IMR-90 (cell line): Measurements from ENCODE around the gene AQP5. TPM values are rescaled to one million over a fixed set of nuclear protein-coding genes. Genes with fewer than 3 reads are reported as not detected.

ENCODE experiments used
- ATAC-seq: fragments of 200-7000 bp; cut with Tn5 transposase; 2 replicates; pipeline ENCODE4 v1.9.1; 2020; ENCODE audit warnings: low read depth, mild to moderate bottlenecking, moderate library complexity
- BruUV-seq: library from RNA; stranded (reverse); fragments of 400-500 nt; replicated peaks from 2 replicates; lab custom pipeline; 2021; lab: Mats Ljungman, UMichigan
- CTCF ChIA-PET: fragments of 300-600 bp; formaldehyde crosslinking; extraction: SDS; loops from one replicate; lab custom pipeline; 2021; ENCODE audit warnings: antibody characterized with exemption; lab: Yijun Ruan, JAX
- POLR2A ChIA-PET: fragments of 300-600 bp; sonication (Branson Sonifier 250); formaldehyde crosslinking; loops from one replicate; lab custom pipeline; 2022; ENCODE audit warnings: antibody characterized with exemption; ENCODE audit not compliant: unreplicated experiment; lab: Charles Lee
- DNase-seq: peaks from one replicate; pipeline ENCODE4 v3.0.0; 2013
- H2AFZ ChIP-seq: replicated peaks from 2 replicates; pipeline ENCODE3; 2013; ENCODE audit warnings: low read length, mild to moderate bottlenecking; ENCODE audit not compliant: poor library complexity
- H2AK5ac ChIP-seq: 2 replicates; pipeline ENCODE4 v1.6.1; 2013; ENCODE audit warnings: low read depth, low read length, inconsistent platforms
- H2AK9ac ChIP-seq: replicated peaks from 2 replicates; pipeline ENCODE3; 2013; ENCODE audit warnings: mild to moderate bottlenecking, low read depth, low read length, moderate library complexity; ENCODE audit not compliant: poor library complexity
- H2BK120ac ChIP-seq: 2 replicates; pipeline ENCODE4 v1.6.1; 2013; ENCODE audit warnings: low read depth, low read length, inconsistent platforms
- H2BK15ac ChIP-seq: 3 replicates; pipeline ENCODE4 v1.6.1; 2013; ENCODE audit warnings: low read depth, low read length, inconsistent platforms
- H2BK20ac ChIP-seq: 2 replicates; pipeline ENCODE4 v1.6.1; 2013; ENCODE audit warnings: low read depth, mild to moderate bottlenecking, inconsistent platforms, low read length, moderate library complexity
- H2BK5ac ChIP-seq: 2 replicates; pipeline ENCODE4 v1.6.1; 2013; ENCODE audit warnings: mild to moderate bottlenecking, low read depth, low read length, inconsistent platforms; ENCODE audit not compliant: poor library complexity, severe bottlenecking
- H3K14ac ChIP-seq: replicated peaks from 2 replicates; pipeline ENCODE4 v1.6.1; 2013; ENCODE audit warnings: low read depth, low read length, inconsistent platforms
- H3K18ac ChIP-seq: 2 replicates; pipeline ENCODE4 v1.6.1; 2013; ENCODE audit warnings: low read depth, low read length, control low read depth
- H3K23ac ChIP-seq: 2 replicates; pipeline ENCODE4 v1.6.1; 2013; ENCODE audit warnings: low read depth, low read length, inconsistent platforms
- H3K27ac ChIP-seq: 2 replicates; pipeline ENCODE4 v1.5.1; 2013; ENCODE audit warnings: mild to moderate bottlenecking, control low read depth, low read length; ENCODE audit not compliant: insufficient read depth
- H3K27me3 ChIP-seq: 2 replicates; pipeline ENCODE4 v1.6.1; 2013; ENCODE audit warnings: low read length; ENCODE audit not compliant: control insufficient read depth, insufficient read depth
- H3K36me3 ChIP-seq: 2 replicates; pipeline ENCODE4 v1.6.1; 2013; ENCODE audit warnings: low read length, mixed read lengths; ENCODE audit not compliant: control insufficient read depth, insufficient read depth
- H3K4ac ChIP-seq: 2 replicates; pipeline ENCODE4 v1.6.1; 2013; ENCODE audit warnings: low read depth, low read length, inconsistent platforms
- H3K4me1 ChIP-seq: 2 replicates; pipeline ENCODE4 v1.6.1; 2013; ENCODE audit warnings: low read length, mixed read lengths; ENCODE audit not compliant: control insufficient read depth, insufficient read depth
- H3K4me2 ChIP-seq: 2 replicates; pipeline ENCODE4 v1.6.1; 2013; ENCODE audit warnings: low read depth, mild to moderate bottlenecking, control low read depth, low read length, moderate library complexity
- H3K4me3 ChIP-seq: 2 replicates; pipeline ENCODE4 v1.5.1; 2013; ENCODE audit warnings: low read depth, mild to moderate bottlenecking, control low read depth, low read length, moderate library complexity; ENCODE audit not compliant: insufficient read depth
- H3K56ac ChIP-seq: 2 replicates; pipeline ENCODE4 v1.6.1; 2013; ENCODE audit warnings: low read length, inconsistent platforms; ENCODE audit not compliant: insufficient read depth; ENCODE audit errors: extremely low read depth
- H3K79me1 ChIP-seq, 2 experiments: 2 replicates each; pipeline ENCODE4 v1.6.1; 2013; ENCODE audit warnings: low read length in 2 of 2, inconsistent platforms in 1 of 2, low read depth in 1 of 2
- H3K9ac ChIP-seq: 2 replicates; pipeline ENCODE4 v1.6.1; 2013; ENCODE audit warnings: low read depth, low read length, control low read depth
- H3K9me1 ChIP-seq: 2 replicates; pipeline ENCODE4 v1.6.1; 2013; ENCODE audit warnings: low read length, inconsistent platforms; ENCODE audit not compliant: insufficient read depth
- H3K9me3 ChIP-seq: 2 replicates; pipeline ENCODE4 v1.6.1; 2013; ENCODE audit warnings: low read length; ENCODE audit not compliant: control insufficient read depth, insufficient read depth
- H4K20me1 ChIP-seq: 2 replicates; pipeline ENCODE4 v1.6.1; 2013; ENCODE audit warnings: low read length, inconsistent platforms; ENCODE audit not compliant: insufficient read depth
- H4K5ac ChIP-seq: 2 replicates; pipeline ENCODE4 v1.6.1; 2013; ENCODE audit warnings: mild to moderate bottlenecking, low read depth, low read length, control low read depth
- H4K8ac ChIP-seq, 2 experiments: 2 replicates each; pipeline ENCODE4 v1.6.1; 2013; ENCODE audit warnings: low read depth in 2 of 2, low read length in 2 of 2, control low read depth in 1 of 2, inconsistent platforms in 1 of 2
- H4K91ac ChIP-seq: 2 replicates; pipeline ENCODE4 v1.6.1; 2013; ENCODE audit warnings: low read depth, low read length, inconsistent platforms; ENCODE audit not compliant: insufficient read depth
- BHLHE40 ChIP-seq: fragments of 150-350 bp; IDR thresholded peaks from 2 replicates; pipeline ENCODE4 v1.6.1; 2016; ENCODE audit warnings: mild to moderate bottlenecking, low read depth, low read length
- CHD1 ChIP-seq: IDR thresholded peaks from 2 replicates; pipeline ENCODE4 v1.6.1; 2012; ENCODE audit warnings: low read depth, low read length, improper control_type of control experiment
- CTCF ChIP-seq: conservative IDR thresholded peaks from 2 replicates; pipeline ENCODE4 v1.5.1; 2012; ENCODE audit warnings: mild to moderate bottlenecking, low read depth, low read length, improper control_type of control experiment
- ELK1 ChIP-seq: fragments of 150-350 bp; IDR thresholded peaks from 2 replicates; pipeline ENCODE4 v1.6.1; 2016; ENCODE audit warnings: low read depth, mild to moderate bottlenecking, low read length, moderate library complexity, borderline replicate concordance
- FOS ChIP-seq: fragments of 150-350 bp; IDR thresholded peaks from 2 replicates; pipeline ENCODE4 v1.6.1; 2016; ENCODE audit warnings: low read depth, low read length
- MAFK ChIP-seq: IDR thresholded peaks from 2 replicates; pipeline ENCODE4 v1.6.1; 2012; ENCODE audit warnings: low read depth, low read length, improper control_type of control experiment
- MAZ ChIP-seq: IDR thresholded peaks from 2 replicates; pipeline ENCODE4 v1.6.1; 2012; ENCODE audit warnings: low read depth, mild to moderate bottlenecking, low read length, improper control_type of control experiment, moderate library complexity, borderline replicate concordance
- MXI1 ChIP-seq: IDR thresholded peaks from 2 replicates; pipeline ENCODE4 v1.6.1; 2012; ENCODE audit warnings: low read depth, mild to moderate bottlenecking, low read length, moderate library complexity, borderline replicate concordance
- NFE2L2 ChIP-seq: fragments of 150-350 bp; IDR thresholded peaks from 2 replicates; pipeline ENCODE4 v1.6.1; 2016; ENCODE audit warnings: low read depth, mild to moderate bottlenecking, low read length
- POLR2A ChIP-seq: IDR thresholded peaks from 2 replicates; pipeline ENCODE4 v1.6.1; 2012; ENCODE audit warnings: mild to moderate bottlenecking, low read depth, low read length
- RCOR1 ChIP-seq: IDR thresholded peaks from 2 replicates; pipeline ENCODE4 v1.6.1; 2012; ENCODE audit warnings: mild to moderate bottlenecking, low read length, improper control_type of control experiment; ENCODE audit not compliant: insufficient replicate concordance
- RFX5 ChIP-seq: IDR thresholded peaks from 2 replicates; pipeline ENCODE4 v1.8.0; 2012; ENCODE audit warnings: low read depth, mild to moderate bottlenecking, low read length, moderate library complexity
- SMC3 ChIP-seq: fragments of 150-350 bp; IDR thresholded peaks from 2 replicates; pipeline ENCODE4 v1.6.1; 2016; ENCODE audit warnings: low read depth, mild to moderate bottlenecking, antibody characterized with exemption, low read length, moderate library complexity
- USF2 ChIP-seq: fragments of 150-350 bp; IDR thresholded peaks from 2 replicates; pipeline ENCODE4 v1.6.1; 2017; ENCODE audit warnings: mild to moderate bottlenecking, antibody characterized with exemption, low read length, low read depth
- WGBS, 2 experiments: methylation state at CpG; one replicate each; pipeline versions ENCODE4 v1.1.5 to v1.1.7; 2013; ENCODE audit warnings: missing lambda C conversion rate in 2 of 2; ENCODE audit not compliant: insufficient read length in 1 of 2; ENCODE audit errors: extremely low coverage in 2 of 2; 5-methylcytosine and 5-hydroxymethylcytosine counted together
- dilution Hi-C: fragments of 300-500 bp; cut with HindIII; formaldehyde crosslinking; loops from one replicate; pipeline ENCODE4 v1.14.3; 2018; ENCODE audit warnings: low sequenced_read_pairs; ENCODE audit not compliant: unreplicated experiment
- in situ Hi-C: fragments of 300-500 bp; cut with MboI; formaldehyde crosslinking; loops from 3 replicates; pipeline ENCODE4 v1.14.3; 2019; ENCODE audit warnings: low sequenced_read_pairs, inconsistent platforms, mixed read lengths
- intact Hi-C: fragments of 100-400 bp; cut with micrococcal nuclease; formaldehyde crosslinking; loops from 2 replicates; pipeline ENCODE4 v1.10.0; 2022
- polyA plus RNA-seq, 3 experiments: library from polyadenylated mRNA; depleted of rRNA; stranded (reverse); fragments of >200 nt; gene quantifications; 2 replicates each; pipeline ENCODE4 v1.2.3, GENCODE V29; 2012; ENCODE audit warnings: low replicate concordance in 1 of 3
- total RNA-seq: library from RNA; depleted of rRNA; stranded (reverse); fragments of >200 nt; gene quantifications from 2 replicates; pipeline ENCODE4 v1.2.3, GENCODE V29; 2012

AQP5 gene
- total and polyA plus RNA-seq, 2 of the 4 experiments (the other 2 are of a cell fraction): not detected

DNA sequence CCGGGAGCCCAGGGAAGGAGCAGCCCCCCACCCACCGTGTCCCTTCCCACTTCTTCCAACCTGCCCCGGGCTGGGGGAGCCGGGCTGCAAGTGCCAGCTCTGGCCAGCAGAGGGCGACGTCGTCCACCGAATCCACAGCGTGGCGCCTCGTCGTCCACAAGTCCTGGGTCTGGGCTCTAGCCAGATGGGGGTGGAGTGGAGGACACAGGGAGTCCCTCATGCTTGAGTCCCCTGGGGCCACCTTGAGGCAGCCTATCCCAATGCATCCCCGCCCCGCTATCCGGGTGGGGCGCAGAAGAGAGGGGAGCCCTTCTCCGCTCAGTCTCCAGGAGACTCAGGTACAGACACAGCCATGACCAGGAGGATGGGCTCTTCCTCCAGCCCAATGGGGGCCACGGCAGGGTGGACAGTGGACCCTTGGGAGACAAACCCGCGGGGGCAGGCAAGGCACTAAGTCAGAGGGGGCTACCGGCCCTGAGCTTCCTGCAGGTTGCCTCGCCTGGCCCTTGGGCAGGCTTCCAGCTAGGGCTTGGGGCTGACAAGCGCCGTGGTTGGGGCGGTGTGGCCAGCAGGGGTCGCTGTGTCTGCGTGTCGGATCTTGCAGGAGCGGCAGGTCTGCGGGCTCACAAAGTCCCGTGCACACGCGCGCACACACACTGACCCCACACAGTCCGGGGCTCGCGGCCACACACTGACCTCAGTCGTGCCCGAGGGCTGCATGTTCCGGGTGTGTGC, 5.5 kb downstream of the AQP5 start:
- Histone ChIP-seq H3K23ac (no peak overlapping the region), H3K4me3 (peak overlapping the region; percentile 28), H3K4me1 (no peaks in the 10 kb centered on the region), H3K56ac (no peak overlapping the region), H4K8ac (no peak overlapping the region), H3K36me3 (no peaks in the 10 kb centered on the region), H3K9me3 (no peaks in the 10 kb centered on the region), H2BK120ac (no peak overlapping the region), H4K20me1 (no peaks in the 10 kb centered on the region), H2BK5ac (no peak overlapping the region), H3K14ac (no peak overlapping the region), H2AK9ac (peak overlapping the region; percentile 86), H2AK5ac (no peak overlapping the region), H4K91ac (no peak overlapping the region), H3K4ac (no peak overlapping the region), H4K5ac (no peak overlapping the region), H3K9ac (no peak overlapping the region), H3K27me3 (peaks cover 86% of the 10 kb centered on the region), H2AFZ (peak overlapping the region; percentile 95), H2BK20ac (no peak overlapping the region), H2BK15ac (no peak overlapping the region), H3K27ac (no peak overlapping the region), H3K18ac (no peak overlapping the region), H3K79me1 (no peaks in the 10 kb centered on the region), H3K9me1 (no peaks in the 10 kb centered on the region), H3K4me2 (peak overlapping the region; percentile 83)
- intact Hi-C loops: loop anchor here (1.0 to 10.0 kb wide), 6 partner anchors 89 to 208 kb away; no protein-coding TSS in a partner anchor
- peak; percentile 78 for DNase-seq
- 17% methylated on average over 7 of the region's 40 CpGs; no CpG with 5 or more reads in 1 of the 2 experiments for WGBS, 2 experiments
- no TSS peak for BruUV-seq
- dilution Hi-C loops: no loop called here
- ChIA-PET CTCF (interaction anchor here (0.5 to 4.0 kb wide), 25 partner anchors 8 to 144 kb away, joined by 3 to 33 read pairs (median 4); partner anchors contain the start of gene COX14), POLR2A (no interaction called here)
- peak; percentile 94 for ATAC-seq
- in situ Hi-C loops: loop anchor here (10.0 kb wide), 1 partner anchor 192 kb away; no protein-coding TSS in a partner anchor
- peak; percentile 86 for TF ChIP-seq BHLHE40
- no peak for TF ChIP-seq USF2
- TF ChIP-seq FOS: no peak
- TF ChIP-seq MXI1: 0 out of 2 replicates have a peak, but pooled peaks have one; percentile 55
- no peak for TF ChIP-seq CHD1
- TF ChIP-seq ELK1: no peak
- TF ChIP-seq POLR2A: 0 out of 2 replicates have a peak, but pooled peaks have one; percentile 35
- peak; percentile 44 for TF ChIP-seq MAZ
- TF ChIP-seq NFE2L2: no peak
- TF ChIP-seq MAFK: no peak
- no peak for TF ChIP-seq RFX5
- TF ChIP-seq CTCF: peak; percentile 92
- TF ChIP-seq SMC3: peak; percentile 91
- no peak for TF ChIP-seq RCOR1
